Measurements from ENCODE around the gene SLC3A2. TPM values are rescaled to one million over a fixed set of nuclear protein-coding genes. Genes with fewer than 3 reads are reported as not detected.
A peak's percentile ranks its signal among the peaks of the same experiment; 100 is the strongest.

The SLC3A2 gene
- total and polyA plus RNA-seq, 2 of the 13 experiments (the other 11 are each of a cell fraction or from before 2014, with no cell fraction given), result 213 to 226 TPM

- TF ChIP-seq ZHX1 (CRISPR knock-in tag; IDR thresholded peaks at IDR 0.05; ENCODE audit: low read depth), result no peak
- TF ChIP-seq ZNF18 (CRISPR knock-in tag; IDR thresholded peaks at IDR 0.05; ENCODE audit: insufficient replicate concordance), result peak; percentile 4
- TF ChIP-seq HES4 (CRISPR knock-in tag; IDR thresholded peaks at IDR 0.05; ENCODE audit: borderline replicate concordance), result no peak
- TF ChIP-seq HIVEP1 (CRISPR knock-in tag; IDR thresholded peaks at IDR 0.05), result 0 out of 2 replicates have a peak, but pooled peaks have one; percentile 8
- TF ChIP-seq PRPF4 (IDR thresholded peaks at IDR 0.05; ENCODE audit: low read depth, low read length, poor library complexity, severe bottlenecking), result no peak
- 0 out of 2 replicates have a peak, but pooled peaks have one; percentile 28 for TF ChIP-seq TEF (CRISPR knock-in tag; IDR thresholded peaks at IDR 0.05)
- TF ChIP-seq MBNL3 (CRISPR knock-in tag; conservative IDR thresholded peaks at IDR 0.05), result no peak
- TF ChIP-seq ZNF296 (CRISPR knock-in tag; conservative IDR thresholded peaks at IDR 0.05), result no peak
- no peak for TF ChIP-seq SAFB2 (CRISPR knock-in tag; IDR thresholded peaks at IDR 0.05; ENCODE audit: borderline replicate concordance, low read depth)
- no peak for TF ChIP-seq GPBP1L1 (CRISPR knock-in tag; IDR thresholded peaks at IDR 0.05)
- no peak for TF ChIP-seq NFRKB (IDR thresholded peaks at IDR 0.05)
- no peak for TF ChIP-seq KMT2B (CRISPR knock-in tag; IDR thresholded peaks at IDR 0.05)
- no peak for TF ChIP-seq TIGD3 (CRISPR knock-in tag; IDR thresholded peaks at IDR 0.05; ENCODE audit: borderline replicate concordance)
- peak; percentile 9 for TF ChIP-seq IKZF4 (CRISPR knock-in tag; IDR thresholded peaks at IDR 0.05; ENCODE audit: borderline replicate concordance, low read depth, not compliant biosample characterization)
- peak; percentile 1; the same call in 1 of the 2 replicates for TF ChIP-seq ZNF274 (CRISPR knock-in tag; IDR thresholded peaks at IDR 0.05)
- no peak for TF ChIP-seq MIER2 (CRISPR knock-in tag; IDR thresholded peaks at IDR 0.05)
- no peak for TF ChIP-seq LRRFIP1 (CRISPR knock-in tag; conservative IDR thresholded peaks at IDR 0.05)
- no peak for TF ChIP-seq HOXD1 (CRISPR knock-in tag; IDR thresholded peaks at IDR 0.05)
- TF ChIP-seq ZSCAN20 (CRISPR knock-in tag; IDR thresholded peaks at IDR 0.05; ENCODE audit: borderline replicate concordance), result 0 out of 2 replicates have a peak, but pooled peaks have one; percentile 22
These were observed 24.3 kb upstream of the SLC3A2 start (continued) for GRCh38 chr11:62856333-62856895.
